Superior temporal gyrus (tissue), 1 donor: ENCODE measurements around the gene SHC3.

ENCODE experiments used
- DNase-seq: peaks from one replicate; pipeline ENCODE4 v3.0.0-alpha.2; 2016; ENCODE audit errors: extremely low spot score

Gene SHC3

DNA sequence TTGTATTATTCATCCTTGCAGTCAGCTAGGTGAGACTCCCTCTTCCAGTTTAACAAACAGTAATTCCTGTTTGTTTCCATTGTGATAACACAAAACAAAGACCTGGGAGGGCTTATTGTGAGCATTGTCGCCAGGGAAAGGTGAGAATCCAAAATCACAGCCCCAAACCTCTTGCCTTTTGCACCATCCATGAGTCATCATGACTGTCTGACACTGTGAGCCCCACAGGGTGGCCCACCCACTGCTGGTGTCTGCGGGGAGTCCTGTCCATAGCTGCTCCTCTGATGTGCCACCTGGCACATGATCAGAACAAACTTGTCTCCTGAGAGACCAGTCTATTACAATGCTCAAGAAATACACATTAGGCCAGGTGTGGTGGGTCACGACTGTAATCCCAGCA, 221.1 kb downstream of the SHC3 start:
- no peak for DNase-seq
